ENCODE data around the gene MYO9B.
A peak's percentile ranks its signal among the peaks of the same experiment; 100 is the strongest.
"Not testable (repeated sequence)": the region's sequence is repeated elsewhere in the genome, so short reads cannot be mapped to it uniquely, and the experiment has no call there.

Gene MYO9B

DNA sequence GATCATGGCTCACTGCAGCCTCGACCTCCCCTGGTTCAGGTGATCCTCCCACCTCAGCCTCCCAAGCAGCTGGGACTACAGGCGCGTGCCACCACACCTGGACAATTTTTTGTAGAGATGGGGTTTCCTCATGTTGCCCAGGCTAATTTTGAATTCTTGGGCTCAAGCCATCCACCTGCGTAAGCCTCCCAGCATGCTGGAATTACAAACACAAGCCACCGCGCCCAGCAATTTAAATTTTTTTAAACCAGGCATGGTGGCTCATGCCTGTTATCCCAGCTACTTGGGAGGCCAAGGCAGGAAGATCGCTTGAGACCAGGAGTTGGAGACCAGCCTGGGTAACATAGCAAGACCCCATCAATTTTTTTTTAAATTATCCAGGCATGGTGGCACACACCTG, 79.7 kb downstream of the MYO9B start:
- no peak for DNase-seq

DNA sequence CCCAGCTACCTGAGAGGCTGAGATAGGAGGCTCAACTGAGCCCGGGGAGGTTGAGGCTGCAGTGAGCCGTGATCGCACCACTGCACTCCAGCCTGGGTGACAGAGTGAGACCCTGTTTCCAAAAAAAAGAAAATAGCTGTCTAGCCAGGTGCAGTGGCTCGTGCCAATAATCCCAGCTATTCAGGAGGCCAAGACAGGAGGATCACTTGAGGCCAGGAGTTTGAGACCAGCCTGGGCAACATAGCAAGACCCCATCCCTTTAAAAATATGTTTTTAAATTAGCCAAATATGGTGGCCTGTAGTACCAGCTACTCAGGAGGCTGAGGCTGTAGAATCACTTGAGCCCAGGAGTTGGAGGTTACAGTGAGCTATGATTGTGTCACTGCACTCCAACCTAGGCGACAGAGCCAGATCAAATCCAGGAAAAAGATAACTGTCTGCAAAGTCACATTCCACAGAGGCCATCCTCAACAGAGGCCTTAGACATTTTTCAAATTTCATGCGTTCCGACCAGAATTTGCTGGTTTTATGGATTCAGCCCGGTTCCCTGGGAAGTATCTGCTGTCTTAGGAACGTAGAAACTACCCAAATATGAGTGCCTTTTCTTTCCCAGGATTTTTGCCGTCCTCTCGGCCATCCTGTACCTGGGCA, 80.8 kb downstream of the MYO9B start:
- no peak for DNase-seq

DNA sequence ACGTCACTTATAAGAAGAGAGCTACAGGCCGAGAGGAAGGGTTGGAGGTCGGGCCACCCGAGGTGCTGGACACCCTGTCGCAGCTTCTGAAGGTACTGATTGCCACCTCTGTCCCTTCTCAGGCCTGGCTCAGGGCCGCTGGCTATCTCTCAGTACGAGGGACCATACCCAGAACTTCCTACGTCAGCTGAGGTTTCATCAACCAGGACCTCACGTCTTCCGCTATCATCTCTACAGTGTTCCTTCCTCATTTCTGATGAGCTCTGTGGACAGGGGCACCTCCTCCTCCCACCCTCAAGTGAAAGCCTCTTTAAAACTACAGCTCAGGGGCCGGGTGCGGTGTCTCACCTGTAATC, 81.3 kb downstream of the MYO9B start:
- no peak for DNase-seq

DNA sequence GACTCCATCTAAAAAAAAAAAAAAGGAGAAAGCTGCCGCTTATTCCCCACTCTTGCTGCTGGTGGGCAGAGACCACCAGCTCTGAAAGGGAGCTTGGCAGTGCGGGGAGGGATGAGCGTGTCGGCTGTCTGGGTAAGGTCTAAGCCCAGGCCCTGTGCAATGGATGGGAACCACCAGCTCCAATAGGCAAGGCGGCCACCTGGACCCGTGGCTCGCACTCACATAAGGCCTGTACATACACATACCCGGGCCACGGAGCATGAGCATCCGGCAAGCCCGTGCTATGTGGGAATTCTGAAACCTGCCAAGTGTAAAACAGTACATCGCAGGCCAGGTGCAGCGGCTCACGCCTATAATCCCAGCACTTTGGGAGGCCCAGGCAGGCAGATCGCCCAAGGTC, 83.0 kb downstream of the MYO9B start:
- DNase-seq, result no peak

DNA sequence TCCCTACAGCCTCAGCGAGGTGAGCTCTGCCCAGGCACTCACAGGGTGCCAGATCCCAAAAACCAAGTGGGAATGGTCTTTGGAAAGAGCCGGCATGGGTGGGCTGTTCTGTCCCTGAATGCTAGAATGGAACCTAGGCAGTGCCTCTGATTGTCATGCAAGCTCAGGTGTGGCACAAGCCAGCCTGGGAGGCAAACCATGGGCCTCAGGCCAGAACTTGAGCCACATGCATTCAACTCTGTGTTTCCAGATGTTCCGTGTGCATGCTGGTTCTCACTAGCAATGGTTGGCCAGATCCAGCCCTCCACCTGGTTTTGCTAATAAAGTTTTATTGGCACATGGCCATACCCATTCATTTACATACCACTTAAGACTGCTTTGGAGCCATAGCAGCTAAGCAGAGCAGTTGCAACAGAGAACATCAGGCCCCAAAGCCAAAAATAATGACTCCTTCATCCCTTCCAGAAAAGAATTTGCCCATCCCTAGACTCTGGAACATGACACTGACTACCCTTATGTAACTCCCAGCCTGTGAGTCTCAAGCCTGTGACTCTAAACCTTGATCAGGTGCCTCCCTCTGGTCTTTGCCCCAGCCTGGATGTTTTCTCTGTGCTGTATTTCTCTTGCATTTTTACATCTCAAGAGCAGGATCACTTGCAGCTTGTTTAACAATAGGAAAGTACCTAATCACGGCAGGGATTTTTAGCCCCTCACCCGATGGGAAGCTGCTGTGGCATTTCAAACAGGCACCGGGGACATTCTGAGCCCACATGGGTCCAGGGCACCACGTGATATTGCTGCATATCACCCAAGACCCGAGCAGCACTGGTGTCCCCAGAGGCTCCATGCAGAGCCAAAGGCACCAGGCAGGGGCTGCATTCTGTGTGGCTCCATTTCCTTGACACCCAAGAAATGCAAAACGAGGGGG, 84.2 kb downstream of the MYO9B start:
- DNase-seq, result no peak

DNA sequence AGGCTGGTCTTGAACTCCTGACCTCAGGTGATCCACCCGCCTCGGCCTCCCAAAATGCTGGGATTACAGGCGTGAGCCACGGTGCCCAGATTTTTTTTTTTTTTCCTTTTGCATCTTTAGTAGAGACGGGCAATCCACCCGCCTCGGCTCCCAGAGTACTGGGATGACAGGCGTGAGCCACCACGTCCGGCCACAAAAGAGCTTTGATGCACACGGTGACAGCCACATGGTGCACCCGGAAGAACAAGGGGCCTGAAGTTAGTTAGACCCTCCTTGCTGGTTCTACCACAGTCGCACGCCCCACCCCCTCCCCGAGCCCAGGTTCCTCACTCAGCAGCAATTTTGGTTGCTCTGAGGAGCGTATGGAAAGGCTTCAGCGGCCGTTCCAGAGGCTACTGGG, 85.3 kb downstream of the MYO9B start:
- DNase-seq, result no peak

DNA sequence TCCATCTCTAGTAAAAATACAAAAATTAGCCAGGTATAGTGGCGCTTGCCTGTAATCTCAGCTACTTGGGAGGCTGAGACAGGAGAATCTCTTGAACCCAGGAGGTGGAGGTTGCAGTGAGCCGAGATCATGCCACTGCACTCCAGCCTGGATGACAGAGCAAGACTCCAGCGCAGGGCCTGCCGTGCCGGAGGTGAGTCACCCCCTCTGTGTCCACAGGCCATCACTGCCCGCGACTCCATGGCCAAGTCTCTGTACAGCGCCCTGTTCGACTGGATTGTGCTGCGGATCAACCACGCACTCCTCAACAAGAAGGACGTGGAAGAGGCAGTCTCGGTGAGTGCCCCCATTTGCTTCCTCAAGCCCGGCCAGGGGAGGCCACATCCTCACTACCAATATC, 86.6 kb downstream of the MYO9B start:
- not testable (repeated sequence) for DNase-seq

DNA sequence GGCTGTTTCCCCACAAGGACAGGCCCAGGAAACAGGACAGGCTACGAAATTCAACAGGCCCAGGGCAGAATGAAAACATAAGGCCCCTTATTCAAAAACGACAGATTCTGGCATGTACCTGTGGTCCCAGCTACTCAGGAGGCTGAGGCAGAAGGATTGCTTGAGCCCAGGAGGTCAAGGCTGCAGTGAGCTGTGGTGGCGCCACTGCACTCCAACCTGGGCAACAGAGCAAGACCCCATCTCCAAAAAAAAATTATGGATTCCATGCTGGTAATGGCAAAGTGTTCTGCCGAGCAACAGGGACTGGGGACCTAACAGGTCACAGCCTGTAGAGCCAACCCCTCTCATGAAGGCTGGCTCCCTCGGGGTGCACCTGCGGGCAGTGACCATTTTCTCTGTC, 87.0 kb downstream of the MYO9B start:
- DNase-seq, result no peak

DNA sequence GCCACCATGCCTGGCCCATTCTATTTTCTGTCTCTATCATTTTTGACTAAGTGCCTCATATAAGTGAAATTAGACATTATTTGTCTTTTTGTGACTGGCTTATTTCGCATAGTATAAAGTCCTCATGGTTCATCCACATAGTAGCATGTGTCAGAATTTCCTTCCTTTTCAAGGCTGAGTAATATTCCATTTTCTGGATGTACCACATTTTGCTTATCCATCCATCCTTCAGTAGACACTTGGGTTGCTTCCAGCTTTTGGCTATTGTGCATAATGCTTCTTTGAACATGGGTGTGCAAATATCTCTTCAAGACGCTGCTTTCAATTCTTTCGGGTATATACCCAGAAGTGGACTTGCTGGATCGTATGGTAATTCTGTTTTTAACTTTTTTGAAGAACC, 88.1 kb downstream of the MYO9B start:
- DNase-seq, result no peak

DNA sequence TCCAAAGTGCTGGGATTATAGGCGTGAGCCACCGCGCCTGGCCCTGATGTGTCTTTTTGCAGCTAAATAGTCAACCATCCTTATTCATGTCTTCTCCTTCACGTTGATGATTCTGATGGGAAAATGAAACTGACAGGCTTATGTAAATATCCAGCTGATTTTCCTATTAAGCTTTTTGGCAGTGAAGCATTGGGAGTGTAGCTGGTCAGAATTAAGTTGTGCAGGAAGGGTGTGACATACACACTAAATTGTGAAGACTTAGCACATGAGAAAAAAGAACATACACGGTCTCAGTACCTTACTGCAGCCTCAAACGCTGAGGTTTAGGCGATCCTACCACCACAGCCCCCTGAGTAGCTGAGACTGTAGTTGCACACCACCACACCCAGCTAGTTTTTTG, 89.1 kb downstream of the MYO9B start:
- no peak for DNase-seq

DNA sequence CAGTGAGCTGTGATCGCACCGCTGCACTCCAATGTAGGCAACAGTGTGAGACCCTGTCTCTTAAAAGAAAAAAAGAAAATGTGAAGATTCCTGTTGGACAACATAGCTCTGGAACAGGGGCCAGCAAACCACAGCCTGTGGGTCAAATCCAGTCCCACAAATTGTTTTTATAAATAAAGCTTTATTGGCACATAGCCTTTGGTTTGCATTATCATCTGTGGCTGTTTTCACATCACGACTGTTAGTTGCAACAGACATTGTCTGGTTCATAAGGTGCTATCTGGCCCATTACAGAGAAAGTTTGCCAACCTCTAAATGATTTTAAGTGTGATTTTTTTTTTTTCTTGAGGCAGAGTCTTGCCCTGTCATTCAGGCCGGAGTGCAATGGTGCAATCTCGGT, 90.1 kb downstream of the MYO9B start:
- DNase-seq, result no peak

DNA sequence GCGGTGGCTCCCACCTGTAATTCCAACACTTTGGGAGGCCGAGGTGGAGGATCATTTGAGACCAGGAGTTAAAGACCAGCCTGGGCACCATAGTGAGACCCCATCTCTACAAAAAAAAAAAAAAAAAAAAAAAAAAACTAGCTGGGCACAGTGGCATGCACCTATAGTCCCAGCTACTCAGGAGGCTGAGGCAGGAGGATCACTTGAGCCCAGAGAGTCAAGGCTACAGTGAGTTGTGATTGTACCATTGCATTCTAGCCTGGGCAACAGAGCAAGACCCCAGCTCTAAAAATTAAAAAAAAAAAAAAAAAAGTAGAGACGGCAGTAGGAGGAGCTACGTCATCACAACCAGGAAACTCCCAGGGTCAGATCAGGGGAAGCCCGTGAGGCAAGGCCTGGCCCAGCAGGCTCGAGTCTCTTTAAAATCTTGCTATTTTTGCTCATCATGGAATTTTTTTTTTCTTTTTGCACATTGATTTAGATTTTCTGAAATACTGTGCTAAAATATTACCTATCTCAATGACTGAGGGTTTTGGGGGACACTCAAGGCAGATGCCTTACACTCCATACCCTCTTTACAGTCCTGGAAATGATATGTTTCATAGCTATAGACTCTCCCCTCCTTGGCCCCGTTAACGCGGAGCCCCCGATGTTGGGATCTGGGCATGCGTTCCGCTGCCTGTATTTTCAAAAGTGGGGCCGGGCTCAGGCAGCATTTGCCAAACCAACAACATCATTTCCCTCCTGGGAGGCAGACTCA, 95.1 kb downstream of the MYO9B start:
- no peak for DNase-seq

DNA sequence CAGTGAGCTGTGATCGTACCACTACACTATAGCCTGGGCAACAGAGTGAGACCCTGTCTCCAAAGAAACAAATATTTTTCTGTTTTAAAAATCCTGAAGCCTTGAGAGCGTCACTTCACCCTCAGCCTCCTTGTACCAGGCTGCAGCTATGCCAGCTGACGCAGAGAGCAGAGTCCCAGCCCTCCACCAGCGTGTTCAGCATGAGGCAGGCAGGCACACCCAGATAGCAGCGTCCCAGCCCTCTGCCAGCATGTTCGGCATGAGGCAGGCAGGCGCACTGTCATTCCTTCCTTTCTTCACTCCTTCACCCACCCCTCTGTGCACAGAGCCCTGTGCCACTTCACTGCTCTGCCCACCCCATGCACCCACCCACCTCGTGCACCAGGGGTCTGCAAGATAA, 96.3 kb downstream of the MYO9B start:
- no peak for DNase-seq

DNA sequence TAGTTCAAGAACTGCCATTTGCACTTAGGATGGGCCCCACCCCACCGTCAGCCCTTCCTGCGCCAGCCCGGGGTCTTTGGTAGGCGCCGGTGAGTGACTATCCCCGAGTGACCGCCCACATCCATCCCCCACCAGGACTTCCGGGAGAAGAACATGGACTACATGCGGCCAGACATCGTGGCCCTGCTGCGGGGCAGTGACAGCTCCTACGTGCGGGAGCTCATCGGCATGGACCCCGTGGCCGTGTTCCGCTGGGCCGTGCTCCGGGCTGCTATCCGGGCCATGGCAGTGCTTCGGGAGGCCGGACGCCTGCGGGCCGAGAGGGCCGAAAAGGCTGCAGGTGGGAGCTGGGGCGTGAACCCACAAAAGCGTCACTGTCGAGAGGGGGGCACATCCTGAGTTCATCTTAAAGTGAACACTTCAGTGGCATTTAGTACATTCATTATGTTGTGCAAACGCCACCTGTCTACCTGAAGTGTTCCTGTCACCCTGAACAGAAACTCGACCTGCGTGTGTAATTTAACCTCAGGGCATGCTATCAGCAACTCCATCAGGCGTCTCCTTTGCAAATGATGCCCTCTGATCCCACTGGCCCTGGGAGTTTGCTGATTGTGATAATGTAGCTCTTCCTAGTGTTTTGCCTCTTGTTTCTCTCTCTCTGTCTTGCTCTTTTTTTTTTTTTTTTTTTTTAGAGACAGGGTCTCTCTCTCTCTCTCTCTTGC, 97.2 kb downstream of the MYO9B start:
- no peak for DNase-seq

DNA sequence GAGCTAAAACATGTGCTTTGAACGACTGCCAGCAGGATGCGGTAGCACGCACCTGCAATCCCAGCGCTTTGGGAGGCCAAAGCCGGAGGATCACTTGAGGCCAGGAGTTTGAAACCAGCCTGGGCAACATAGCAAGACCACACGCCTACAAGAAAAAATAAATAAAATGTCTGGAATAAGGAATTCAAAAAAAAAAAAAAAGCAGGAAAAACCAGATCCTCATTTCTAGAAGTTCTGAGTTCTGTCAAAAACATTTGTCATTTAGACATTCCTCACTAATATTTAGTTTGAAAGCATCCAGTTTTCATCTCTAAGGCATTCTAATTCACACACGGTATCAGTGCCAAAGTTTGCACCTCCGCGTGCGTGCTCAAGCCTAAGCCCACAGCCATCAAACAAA, 102.7 kb downstream of the MYO9B start:
- DNase-seq, result no peak

DNA sequence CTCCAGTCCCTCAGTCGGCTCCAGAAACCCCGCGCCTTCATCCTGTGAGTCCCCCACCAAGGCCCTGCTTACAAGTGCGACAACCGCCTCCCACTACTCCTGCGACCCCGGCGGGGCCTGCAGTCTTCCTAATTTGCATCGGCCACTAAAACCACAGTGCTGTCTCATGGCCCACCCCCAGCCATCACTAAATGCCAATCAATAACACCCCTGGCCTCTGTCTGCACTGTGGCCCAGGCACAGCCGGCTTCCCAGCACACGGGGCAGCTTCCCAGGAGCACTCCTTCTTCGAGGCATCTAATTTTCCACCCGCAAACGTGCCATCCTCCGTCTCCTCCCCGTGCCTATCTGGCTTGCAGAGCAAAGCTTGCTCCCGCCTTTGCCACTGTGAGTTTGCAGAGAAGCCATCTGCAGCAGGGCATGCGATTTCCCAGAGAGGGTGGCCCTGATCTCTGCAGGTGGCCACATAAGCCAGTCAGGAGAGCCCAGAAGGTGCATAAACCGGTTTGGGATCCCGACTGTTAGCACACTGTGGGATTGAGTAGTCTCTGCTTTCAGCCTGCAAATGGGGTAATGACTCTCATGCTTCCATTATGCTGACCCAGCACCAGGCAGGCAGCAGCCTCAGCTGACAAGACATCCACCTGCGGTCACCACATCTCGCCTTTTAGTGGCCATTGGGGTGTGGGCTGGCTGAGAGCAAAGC, 105.6 kb downstream of the MYO9B start:
- peak; percentile 54 for DNase-seq

DNA sequence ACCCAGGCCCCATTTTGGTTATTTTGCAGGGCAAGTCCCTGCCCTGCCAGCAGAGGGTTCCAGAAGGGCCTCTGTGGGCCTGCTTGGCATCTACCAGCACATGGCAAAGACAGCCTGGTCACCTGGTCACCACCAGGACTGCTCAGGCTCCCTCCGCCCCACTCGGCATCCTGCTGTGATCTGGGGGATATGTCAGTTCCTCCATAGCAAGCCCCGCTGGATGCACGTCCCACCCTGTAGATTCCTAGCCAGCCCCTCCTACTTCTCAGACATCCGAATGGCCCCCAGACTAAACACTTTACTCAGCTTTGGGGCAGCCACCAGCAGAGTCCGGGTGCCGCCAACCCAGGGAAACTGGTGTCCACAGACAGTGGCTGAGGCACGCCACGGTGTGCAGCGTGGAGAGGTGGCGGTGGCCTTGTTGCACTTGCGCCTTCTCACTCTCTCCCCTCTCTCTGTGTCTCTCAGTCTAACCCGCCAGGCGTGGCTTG, 107.7 kb downstream of the MYO9B start:
- no peak for DNase-seq

DNA sequence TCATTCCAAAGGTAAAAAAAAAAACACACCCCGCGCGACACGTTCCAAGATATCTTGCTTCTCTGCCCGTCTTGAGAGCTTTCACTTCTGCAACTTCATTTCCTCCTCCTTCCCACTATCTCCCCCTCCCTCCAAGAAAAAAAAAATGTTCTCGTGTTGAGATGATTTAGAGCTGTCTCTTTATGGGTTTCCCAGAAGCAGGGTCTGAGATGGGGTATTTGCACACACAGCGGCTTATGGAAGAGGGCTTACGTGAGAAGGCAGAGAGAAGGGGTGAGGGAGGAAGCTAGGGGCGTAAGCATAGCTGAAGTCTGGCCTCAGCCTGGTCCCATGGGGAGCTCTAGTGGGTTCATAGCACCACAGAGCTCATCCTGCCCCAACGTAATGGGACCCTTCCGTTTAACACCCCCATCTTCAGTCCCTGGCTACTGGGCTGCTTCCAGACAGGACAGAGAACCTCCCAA, 108.3 kb downstream of the MYO9B start:
- DNase-seq, result no peak

DNA sequence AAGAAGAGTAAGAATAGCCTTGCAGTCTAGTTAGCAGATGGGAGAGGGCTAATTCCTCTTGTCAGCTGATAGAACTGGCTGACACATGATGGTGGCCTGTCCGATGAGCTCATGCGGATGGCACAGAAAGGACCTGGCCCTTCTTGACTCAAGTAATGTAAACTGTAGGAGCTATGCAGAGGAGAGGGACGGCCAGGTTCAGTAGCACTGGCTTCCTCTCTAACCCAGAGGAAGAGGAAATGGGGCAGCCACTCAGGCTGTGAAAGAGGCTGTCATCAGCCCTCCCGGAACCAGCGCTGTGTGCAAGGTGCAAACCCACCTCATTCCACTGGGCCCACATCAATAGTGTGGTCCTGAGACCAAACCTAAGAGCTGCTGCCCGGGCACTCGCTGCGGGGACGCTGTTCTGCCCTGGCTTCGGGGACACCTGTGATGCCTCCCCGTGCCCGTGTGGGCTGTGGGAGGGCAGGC, 108.8 kb downstream of the MYO9B start:
- DNase-seq, result no peak

DNA sequence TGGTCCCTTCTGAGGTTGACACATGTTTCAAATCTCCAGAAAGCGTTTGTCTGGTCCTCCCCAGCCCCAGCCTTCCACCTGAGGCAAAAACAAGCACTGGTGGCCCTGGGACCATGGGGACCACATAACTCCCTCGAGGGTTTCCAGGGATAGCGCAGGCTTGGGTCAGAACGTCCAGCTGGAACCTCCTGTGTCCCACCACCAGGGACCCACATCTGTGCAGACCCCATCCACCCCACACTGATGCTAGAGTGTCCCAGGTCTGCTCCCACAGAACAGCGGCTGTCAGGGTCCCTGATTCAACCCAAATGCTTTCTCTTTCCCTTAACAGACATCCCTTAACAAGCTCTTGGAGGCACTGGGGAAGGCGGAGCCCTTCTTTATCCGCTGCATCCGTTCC, 110.0 kb downstream of the MYO9B start:
- no peak for DNase-seq

DNA sequence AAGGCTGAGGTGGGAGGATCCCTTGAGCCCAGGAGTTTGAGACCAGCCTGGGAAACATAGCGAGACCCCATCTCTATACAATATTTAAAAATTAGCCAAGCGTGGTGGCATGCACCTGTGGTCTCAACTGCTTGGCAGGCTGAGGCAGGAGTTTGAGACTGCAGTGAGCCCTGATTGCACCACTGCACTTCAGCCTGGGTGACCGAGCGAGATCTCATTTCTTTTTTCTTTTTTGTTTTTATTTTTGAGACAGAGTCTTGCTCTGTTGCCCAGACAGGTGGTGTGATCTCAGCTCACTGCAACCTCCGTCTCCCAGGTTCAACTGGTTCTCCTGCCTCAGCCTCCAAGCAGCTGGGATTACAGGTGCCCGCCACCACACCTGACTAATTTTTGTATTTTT, 116.2 kb downstream of the MYO9B start:
- DNase-seq, result not testable (repeated sequence)

DNA sequence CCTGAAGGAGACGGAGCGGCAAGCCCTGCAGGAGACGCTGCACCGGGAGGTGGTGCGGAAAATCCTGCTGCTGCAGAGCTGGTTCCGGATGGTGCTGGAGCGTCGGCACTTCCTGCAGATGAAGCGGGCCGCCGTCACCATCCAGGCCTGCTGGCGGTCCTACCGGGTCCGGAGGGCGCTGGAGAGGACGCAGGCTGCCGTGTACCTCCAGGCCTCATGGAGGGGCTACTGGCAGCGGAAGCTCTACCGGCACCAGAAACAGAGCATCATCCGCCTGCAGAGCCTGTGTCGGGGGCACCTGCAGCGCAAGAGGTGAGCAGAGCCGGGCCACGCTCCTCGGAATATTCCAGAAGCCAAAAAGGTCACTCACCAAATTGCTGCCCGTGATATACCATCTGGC, 117.2 kb downstream of the MYO9B start:
- no peak for DNase-seq
